ENCODE results near the gene COX7A2.

The COX7A2 gene

GRCh38 chr6:75243333-75244062 lies at the start of gene COX7A2:
COX7A2 (minus strand) TSS chr6:75243801; CDS start chr6:75243734, 67 bp downstream.
- DNase-seq: peak; percentile 94

- DNase-seq: no peak
Observed at GRCh38 chr6:75292555-75292954, 49.0 kb upstream of the COX7A2 start.

- no peak for DNase-seq
Observed at GRCh38 chr6:75291744-75292143, 48.1 kb upstream of the COX7A2 start.

GRCh38 chr6:75291331-75291730 lies 47.7 kb upstream of the COX7A2 start:
- DNase-seq: no peak

GRCh38 chr6:75290136-75290945 lies 46.7 kb upstream of the COX7A2 start:
- no peak for DNase-seq

GRCh38 chr6:75288023-75288422 lies 44.4 kb upstream of the COX7A2 start:
- DNase-seq: no peak

GRCh38 chr6:75287424-75287823 lies 43.8 kb upstream of the COX7A2 start:
- no peak for DNase-seq

- DNase-seq: no peak
Observed at GRCh38 chr6:75286955-75287354, 43.4 kb upstream of the COX7A2 start.

GRCh38 chr6:75285283-75285639 lies 41.7 kb upstream of the COX7A2 start:
- no peak for DNase-seq

- peak; percentile 98 for DNase-seq
Observed at GRCh38 chr6:75284632-75285282, 41.2 kb upstream of the COX7A2 start, which contains the start of gene TMEM30A. TMEM30A (minus strand) TSS chr6:75284792; CDS start chr6:75284638, 154 bp downstream.

- peak; percentile 27 for DNase-seq
Observed at GRCh38 chr6:75283907-75284631, 40.5 kb upstream of the COX7A2 start.

GRCh38 chr6:75282706-75283105 lies 39.1 kb upstream of the COX7A2 start:
- no peak for DNase-seq

GRCh38 chr6:75281653-75282052 lies 38.1 kb upstream of the COX7A2 start:
- DNase-seq: peak; percentile 24

GRCh38 chr6:75280131-75280855 lies 36.7 kb upstream of the COX7A2 start:
- DNase-seq: no peak

- DNase-seq: no peak
Observed at GRCh38 chr6:75279418-75279817, 35.8 kb upstream of the COX7A2 start.

- no peak for DNase-seq
Observed at GRCh38 chr6:75278474-75279077, 35.0 kb upstream of the COX7A2 start.

GRCh38 chr6:75275067-75275466 lies 31.5 kb upstream of the COX7A2 start:
- no peak for DNase-seq

GRCh38 chr6:75273009-75273408 lies 29.4 kb upstream of the COX7A2 start:
- no peak for DNase-seq

GRCh38 chr6:75272145-75272840 lies 28.7 kb upstream of the COX7A2 start:
- DNase-seq: no peak

- peak; percentile 13 for DNase-seq
Observed at GRCh38 chr6:75268988-75269354, 25.4 kb upstream of the COX7A2 start.
